GM19397 (cell line): ENCODE data around the gene APOL3.
"Not testable (repeated sequence)": the region's sequence is repeated elsewhere in the genome, so short reads cannot be mapped to it uniquely, and the experiment has no call there.

ENCODE experiments used
- ATAC-seq: cut with Tn5 transposase; IDR thresholded peaks from one replicate; pipeline ENCODE4 v1.9.1; 2021; ENCODE audit warnings: mild to moderate bottlenecking, moderate library complexity; ENCODE audit not compliant: unreplicated experiment

The APOL3 gene

GRCh38 chr22:36104435-36104834, 56.1 kb downstream of the APOL3 start:
- ATAC-seq, result no peak

DNA sequence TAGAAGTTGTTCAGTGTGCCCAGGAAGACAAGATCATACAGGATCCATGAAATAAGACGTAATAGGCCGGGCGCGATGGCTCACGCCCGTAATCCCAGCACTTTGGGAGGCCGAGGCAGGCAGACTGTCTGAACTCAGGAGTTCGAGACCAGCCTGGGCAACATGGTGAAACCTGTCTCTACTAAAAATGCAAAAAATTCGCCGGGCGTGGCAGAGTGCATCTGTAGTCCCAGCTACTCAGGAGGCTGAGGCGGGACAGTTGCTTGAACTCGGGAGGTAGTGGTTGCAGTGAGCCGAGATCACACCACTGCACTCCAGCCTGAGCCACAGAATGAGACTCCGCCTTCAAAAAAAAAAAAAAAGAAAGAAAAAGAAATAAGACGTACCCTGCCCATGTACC, 56.7 kb downstream of the APOL3 start:
- no peak for ATAC-seq

DNA sequence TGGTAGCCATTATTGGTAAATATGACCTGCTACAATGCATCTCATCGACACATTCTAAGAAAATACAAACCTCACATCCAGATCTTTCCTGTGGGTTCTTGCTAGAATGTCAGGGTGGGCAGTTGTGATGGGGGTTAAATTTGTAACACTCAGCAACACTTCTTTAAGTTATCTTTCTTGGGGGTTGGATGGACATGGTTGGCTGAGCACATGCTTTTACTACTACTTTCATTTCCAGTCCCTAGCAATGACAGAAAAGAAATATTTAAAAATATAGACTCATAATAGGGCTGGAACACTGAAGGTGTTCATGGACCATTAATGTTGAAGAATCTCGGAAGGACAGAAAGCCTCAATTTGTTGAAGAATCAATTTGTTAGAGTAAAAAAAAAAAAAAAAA, 57.6 kb downstream of the APOL3 start:
- ATAC-seq, result no peak

- no peak for ATAC-seq
Measured at GRCh38 chr22:36101756-36102155, 58.8 kb downstream of the APOL3 start.

- ATAC-seq, result not testable (repeated sequence)
Measured at GRCh38 chr22:36100908-36101307, 59.6 kb downstream of the APOL3 start.

DNA sequence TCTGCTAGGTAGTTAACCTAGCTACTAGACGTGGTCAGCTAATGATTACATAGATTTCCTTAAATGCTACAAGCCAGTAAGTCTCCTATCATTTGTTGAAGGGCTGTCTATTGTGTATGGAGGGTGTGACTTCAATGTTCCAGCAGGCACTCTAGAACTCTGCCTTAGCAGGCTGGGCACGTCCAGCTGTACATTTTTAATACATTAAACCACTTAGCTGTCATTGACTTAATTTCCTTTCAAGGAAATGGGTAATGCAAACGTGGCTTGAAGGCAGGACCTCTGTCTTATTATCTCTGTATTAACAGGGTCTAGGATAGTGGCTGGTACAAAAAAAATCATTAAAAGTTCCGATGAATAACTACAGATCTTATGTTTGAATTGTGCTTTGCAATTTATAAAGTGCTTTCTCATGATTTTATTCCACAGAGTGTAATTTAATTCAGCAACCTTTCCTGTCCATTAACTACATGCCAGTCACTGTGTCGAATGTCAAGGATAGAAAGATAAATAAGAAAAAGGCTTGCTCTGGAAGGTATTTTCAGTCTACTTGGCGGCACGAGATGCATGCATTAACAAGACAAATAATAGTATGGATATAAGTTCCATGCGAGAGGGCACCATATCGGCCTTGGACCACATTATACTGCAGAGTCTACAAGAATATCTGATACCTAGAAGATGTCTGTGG, 60.3 kb downstream of the APOL3 start:
- ATAC-seq, result no peak

GRCh38 chr22:36099561-36099960, 61.0 kb downstream of the APOL3 start:
- ATAC-seq, result not testable (repeated sequence)

DNA sequence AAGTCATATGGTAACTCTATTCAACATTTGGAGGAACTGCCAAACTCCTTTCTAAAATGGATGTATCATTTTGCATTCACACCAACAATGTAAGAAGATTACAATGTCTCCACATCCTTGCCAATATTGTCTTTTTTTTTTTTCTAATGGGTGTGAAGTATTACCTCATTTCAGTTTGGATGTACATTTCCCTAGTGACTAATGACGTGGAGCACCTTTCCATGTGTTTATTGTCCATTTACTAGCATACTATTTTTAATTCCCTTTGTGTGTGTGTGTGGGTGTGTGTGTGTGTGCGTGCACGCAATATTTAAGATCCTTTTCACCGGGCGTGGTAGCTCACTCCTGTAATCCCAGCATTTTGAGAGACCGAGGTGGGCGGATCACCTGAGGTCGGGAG, 62.7 kb downstream of the APOL3 start:
- no peak for ATAC-seq

- not testable (repeated sequence) for ATAC-seq
Measured at GRCh38 chr22:36090772-36091171, 69.8 kb downstream of the APOL3 start.
